Tibial nerve (tissue), 4 donors: ENCODE measurements around the gene FGF18.

ENCODE experiments used
- CTCF ChIP-seq, 5 experiments: fragments of 200-600 bp in 3 of 5; fragments of 450-650 bp in 2 of 5; sonication (generic) in 3 of 5; IDR thresholded peaks; one replicate each; pipeline ENCODE4 v1.5.1; 2016 to 2019; ENCODE audit warnings: antibody characterized with exemption in 5 of 5, mild to moderate bottlenecking in 3 of 5, moderate library complexity in 2 of 5
- EP300 ChIP-seq, 2 donors: sonication (generic); formaldehyde crosslinking; IDR thresholded peaks; one replicate each; pipeline ENCODE4 v1.6.1; 2017; ENCODE audit warnings: antibody characterized with exemption in 2 of 2, mild to moderate bottlenecking in 1 of 2
- POLR2A ChIP-seq, 2 donors: fragments of 450-650 bp; IDR thresholded peaks; one replicate each; pipeline ENCODE4 v1.6.1; 2017; ENCODE audit warnings: antibody characterized with exemption in 2 of 2, mild to moderate bottlenecking in 2 of 2, moderate library complexity in 2 of 2

- no peak for TF ChIP-seq EP300 (IDR thresholded peaks at IDR 0.05)
- TF ChIP-seq CTCF (IDR thresholded peaks at IDR 0.05) = no peak
- TF ChIP-seq POLR2A (IDR thresholded peaks at IDR 0.05) = no peak
Measured at GRCh38 chr5:171478946-171479775, 59.7 kb downstream of the FGF18 start.
